ENCODE results near the gene PIP5KL1.
A peak's percentile ranks its signal among the peaks of the same experiment; 100 is the strongest.

Gene PIP5KL1

DNA sequence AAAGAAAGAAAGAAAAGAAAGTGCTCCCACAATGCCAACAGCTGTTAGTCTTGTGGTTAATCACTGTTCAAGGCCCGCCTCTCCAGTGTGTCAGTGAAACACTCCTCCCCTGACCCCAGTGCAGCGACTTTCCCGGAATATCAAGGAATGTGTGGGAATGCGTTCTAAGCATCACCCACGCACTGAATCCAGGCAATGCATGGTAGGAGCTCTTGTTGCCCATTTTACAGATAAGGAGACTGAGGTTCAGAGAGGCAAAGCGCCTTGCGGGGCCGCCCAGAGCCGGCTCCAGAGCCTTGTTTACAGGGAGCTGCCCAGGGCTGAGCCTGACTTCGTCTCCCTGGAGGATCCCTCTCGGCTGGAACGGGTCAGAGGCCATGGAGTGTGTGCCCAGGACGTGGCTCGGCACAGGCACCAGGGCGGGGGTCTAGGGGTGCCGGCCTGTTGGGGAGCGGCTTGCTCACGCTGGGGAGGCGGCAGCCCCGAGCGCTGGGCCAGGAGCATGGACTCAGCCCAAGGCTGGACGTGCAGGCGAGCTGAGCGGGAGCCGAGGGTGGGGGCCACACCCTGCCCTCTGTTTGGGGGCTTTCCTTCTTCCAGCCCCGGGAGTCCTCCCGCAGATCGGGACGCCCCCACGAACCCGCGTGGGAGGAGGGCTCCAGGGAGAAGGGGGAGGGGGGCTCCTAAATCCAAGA, 32.0 kb downstream of the PIP5KL1 start:
- no peak for DNase-seq
- no peaks in the 10 kb centered on the region for H3K9me2 ChIP-seq (replicated peaks; ENCODE audit: insufficient read depth, low read length)
- no peaks in the 10 kb centered on the region for H3K36me3 ChIP-seq (replicated peaks; ENCODE audit: insufficient read depth, low read length)
- H3K4me3 ChIP-seq (ENCODE audit: low read length): peak overlapping the region; percentile 82
- H3K4me1 ChIP-seq (ENCODE audit: low read length): no peaks in the 10 kb centered on the region; the same call in 1 of the 2 replicates
- H3K9me3 ChIP-seq (replicated peaks; ENCODE audit: insufficient read depth, low read length): no peaks in the 10 kb centered on the region
- H3K9ac ChIP-seq (ENCODE audit: low read length): peak overlapping the region; percentile 82
- H3K79me2 ChIP-seq (ENCODE audit: low read length): no peaks in the 10 kb centered on the region
- no peaks in the 10 kb centered on the region for H4K20me1 ChIP-seq (ENCODE audit: insufficient read depth, low read length)
- no peak overlapping the region for H3K27ac ChIP-seq (ENCODE audit: low read length)
- no peaks in the 10 kb centered on the region for H3K27me3 ChIP-seq (replicated peaks; ENCODE audit: insufficient read depth, low read length)
- peak overlapping the region; percentile 71 for H2AFZ ChIP-seq (ENCODE audit: low read length)
- peak overlapping the region; percentile 92 for H3K4me2 ChIP-seq (ENCODE audit: low read depth, low read length)
- 0 out of 2 replicates have a peak, but pooled peaks cover 4% of the 10 kb centered on the region for H3F3A ChIP-seq (ENCODE audit: insufficient read depth, low read length)
- TF ChIP-seq EZH2 (optimal IDR thresholded peaks at IDR 0.05; ENCODE audit: low read depth, low read length): no peak
- no peak for TF ChIP-seq EZH2phosphoT487 (IDR thresholded peaks at IDR 0.05; ENCODE audit: low read length)
- TF ChIP-seq, protein P1, sequence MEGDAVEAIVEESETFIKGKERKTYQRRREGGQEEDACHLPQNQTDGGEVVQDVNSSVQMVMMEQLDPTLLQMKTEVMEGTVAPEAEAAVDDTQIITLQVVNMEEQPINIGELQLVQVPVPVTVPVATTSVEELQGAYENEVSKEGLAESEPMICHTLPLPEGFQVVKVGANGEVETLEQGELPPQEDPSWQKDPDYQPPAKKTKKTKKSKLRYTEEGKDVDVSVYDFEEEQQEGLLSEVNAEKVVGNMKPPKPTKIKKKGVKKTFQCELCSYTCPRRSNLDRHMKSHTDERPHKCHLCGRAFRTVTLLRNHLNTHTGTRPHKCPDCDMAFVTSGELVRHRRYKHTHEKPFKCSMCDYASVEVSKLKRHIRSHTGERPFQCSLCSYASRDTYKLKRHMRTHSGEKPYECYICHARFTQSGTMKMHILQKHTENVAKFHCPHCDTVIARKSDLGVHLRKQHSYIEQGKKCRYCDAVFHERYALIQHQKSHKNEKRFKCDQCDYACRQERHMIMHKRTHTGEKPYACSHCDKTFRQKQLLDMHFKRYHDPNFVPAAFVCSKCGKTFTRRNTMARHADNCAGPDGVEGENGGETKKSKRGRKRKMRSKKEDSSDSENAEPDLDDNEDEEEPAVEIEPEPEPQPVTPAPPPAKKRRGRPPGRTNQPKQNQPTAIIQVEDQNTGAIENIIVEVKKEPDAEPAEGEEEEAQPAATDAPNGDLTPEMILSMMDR (IDR thresholded peaks at IDR 0.05; ENCODE audit: low read length): no peak

DNA sequence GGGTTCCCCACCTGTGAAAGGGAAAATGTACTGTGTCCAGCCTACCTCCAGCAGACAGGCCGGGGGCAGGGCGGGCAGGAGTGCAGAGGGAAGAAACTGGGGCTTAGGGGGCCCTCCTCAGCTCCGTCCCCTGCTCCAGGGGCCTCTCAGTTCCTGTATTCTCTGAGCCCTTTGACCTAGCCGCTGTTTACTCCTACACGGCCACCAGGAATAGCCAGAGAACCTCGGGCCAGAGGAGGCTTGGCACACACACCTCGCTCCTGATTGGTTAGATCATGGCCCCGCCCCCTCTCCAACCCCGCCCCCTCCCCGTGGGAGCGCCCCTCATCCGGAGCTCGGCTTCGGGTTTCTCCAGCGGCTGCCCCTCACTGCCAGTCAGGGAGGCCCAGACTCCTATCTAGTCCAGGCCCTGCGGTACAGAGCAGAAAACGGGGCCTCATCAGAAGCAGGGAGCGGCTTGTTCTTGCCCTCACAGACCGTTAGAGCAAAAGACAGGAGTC, 33.3 kb downstream of the PIP5KL1 start:
- H3K9me2 ChIP-seq (replicated peaks; ENCODE audit: insufficient read depth, low read length): no peaks in the 10 kb centered on the region
- no peak overlapping the region for H3K4me2 ChIP-seq (ENCODE audit: low read depth, low read length)
- H3K4me1 ChIP-seq (ENCODE audit: low read length): no peaks in the 10 kb centered on the region; the same call in 1 of the 2 replicates
- DNase-seq: no peak
- H3F3A ChIP-seq (ENCODE audit: insufficient read depth, low read length): 0 out of 2 replicates have a peak, but pooled peaks cover 4% of the 10 kb centered on the region
- TF ChIP-seq EZH2 (optimal IDR thresholded peaks at IDR 0.05; ENCODE audit: low read depth, low read length) (no peak), EZH2phosphoT487 (IDR thresholded peaks at IDR 0.05; ENCODE audit: low read length) (no peak)
- TF ChIP-seq, protein P1 (IDR thresholded peaks at IDR 0.05; ENCODE audit: low read length): no peak
- H3K27ac ChIP-seq (ENCODE audit: low read length): no peak overlapping the region
- H3K9me3 ChIP-seq (replicated peaks; ENCODE audit: insufficient read depth, low read length): no peaks in the 10 kb centered on the region
- H3K9ac ChIP-seq (ENCODE audit: low read length): no peak overlapping the region
- H3K27me3 ChIP-seq (replicated peaks; ENCODE audit: insufficient read depth, low read length): no peaks in the 10 kb centered on the region
- H3K79me2 ChIP-seq (ENCODE audit: low read length): no peaks in the 10 kb centered on the region
- no peaks in the 10 kb centered on the region for H3K36me3 ChIP-seq (replicated peaks; ENCODE audit: insufficient read depth, low read length)
- H3K4me3 ChIP-seq (ENCODE audit: low read length): no peak overlapping the region
- no peak overlapping the region for H2AFZ ChIP-seq (ENCODE audit: low read length)
- H4K20me1 ChIP-seq (ENCODE audit: insufficient read depth, low read length): no peaks in the 10 kb centered on the region

DNA sequence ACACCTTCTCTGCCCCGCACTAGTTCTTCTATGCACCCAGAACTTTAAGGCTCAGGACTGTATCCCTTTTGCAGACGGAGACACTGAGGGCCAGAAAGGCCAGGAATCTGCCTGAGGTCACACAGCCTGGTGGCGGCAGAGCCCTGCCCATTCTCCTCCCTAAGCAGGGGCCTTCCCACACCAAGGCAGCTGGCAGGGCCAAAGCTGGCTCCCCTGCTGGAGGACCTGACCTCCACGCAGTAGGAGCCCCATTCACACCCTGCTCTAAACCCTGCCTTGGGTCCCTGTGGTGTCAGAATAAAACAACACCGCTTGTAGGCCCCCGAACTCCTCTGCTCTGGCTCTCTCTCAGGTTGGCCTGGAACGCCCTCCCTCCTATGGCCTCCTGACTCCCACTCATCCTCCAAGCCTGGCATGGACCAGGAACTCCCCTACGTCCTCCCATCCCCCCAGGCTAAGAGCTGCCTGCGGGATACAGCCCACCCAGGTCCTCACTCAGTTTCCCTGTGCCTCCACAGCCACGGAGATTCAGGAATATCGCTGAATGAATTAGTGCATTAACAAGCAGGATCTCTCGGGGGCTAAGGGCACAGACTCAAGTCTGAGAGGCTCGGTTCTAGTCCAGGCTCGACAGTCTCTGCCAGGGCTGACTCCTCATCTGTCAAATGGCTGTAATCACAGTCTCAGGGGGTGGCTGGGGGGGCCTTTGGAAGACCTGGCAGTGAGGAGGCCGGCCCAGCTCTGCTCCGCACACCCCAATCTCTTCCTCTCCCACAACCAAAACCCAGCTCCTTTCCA, 34.0 kb downstream of the PIP5KL1 start:
- H3K27me3 ChIP-seq (replicated peaks; ENCODE audit: insufficient read depth, low read length): no peaks in the 10 kb centered on the region
- H3K36me3 ChIP-seq (replicated peaks; ENCODE audit: insufficient read depth, low read length): no peaks in the 10 kb centered on the region
- no peaks in the 10 kb centered on the region for H3K9me3 ChIP-seq (replicated peaks; ENCODE audit: insufficient read depth, low read length)
- no peak overlapping the region for H3K4me2 ChIP-seq (ENCODE audit: low read depth, low read length)
- no peak for TF ChIP-seq EZH2 (optimal IDR thresholded peaks at IDR 0.05; ENCODE audit: low read depth, low read length)
- no peak for TF ChIP-seq EZH2phosphoT487 (IDR thresholded peaks at IDR 0.05; ENCODE audit: low read length)
- TF ChIP-seq, protein P1 (IDR thresholded peaks at IDR 0.05; ENCODE audit: low read length): no peak
- H3K9me2 ChIP-seq (replicated peaks; ENCODE audit: insufficient read depth, low read length): no peaks in the 10 kb centered on the region
- no peak overlapping the region for H3K4me3 ChIP-seq (ENCODE audit: low read length)
- no peaks in the 10 kb centered on the region for H4K20me1 ChIP-seq (ENCODE audit: insufficient read depth, low read length)
- H3K27ac ChIP-seq (ENCODE audit: low read length): no peak overlapping the region
- H3K9ac ChIP-seq (ENCODE audit: low read length): no peak overlapping the region
- DNase-seq: no peak
- H3K4me1 ChIP-seq (ENCODE audit: low read length): no peaks in the 10 kb centered on the region; the same call in 1 of the 2 replicates
- no peak overlapping the region for H2AFZ ChIP-seq (ENCODE audit: low read length)
- H3K79me2 ChIP-seq (ENCODE audit: low read length): no peaks in the 10 kb centered on the region
- H3F3A ChIP-seq (ENCODE audit: insufficient read depth, low read length): 0 out of 2 replicates have a peak, but pooled peaks cover 4% of the 10 kb centered on the region

Data from MM.1S (cell line).